A673 (cell line): Measurements from ENCODE around the gene NRXN3.

ENCODE experiments used
- CTCF ChIP-seq: fragments of 300-800, 200-600 bp; sonication (generic); conservative IDR thresholded peaks from 2 replicates; pipeline ENCODE4 v1.5.1; 2017; ENCODE audit warnings: low read depth, mild to moderate bottlenecking, antibody characterized with exemption, low read length, moderate library complexity, mixed read lengths
- EZH2 ChIP-seq: fragments of 200-600 bp; sonication (generic); IDR thresholded peaks from 2 replicates; pipeline ENCODE4 v1.6.1; 2017; ENCODE audit warnings: borderline replicate concordance, low read depth, mild to moderate bottlenecking, mixed read lengths, antibody characterized with exemption, low read length; ENCODE audit not compliant: poor library complexity, severe bottlenecking

GRCh38 chr14:79842270-79842669, 1672.1 kb downstream of the NRXN3 start:
- TF ChIP-seq CTCF (no peak), EZH2 (no peak)
